ENCODE measurements around the gene TEX2. TPM values are rescaled to one million over a fixed set of nuclear protein-coding genes. Genes with fewer than 3 reads are reported as not detected.

TEX2 gene
- total and polyA plus RNA-seq, 2 experiments from 2014 or later: 7.5 to 17.7 TPM

DNA sequence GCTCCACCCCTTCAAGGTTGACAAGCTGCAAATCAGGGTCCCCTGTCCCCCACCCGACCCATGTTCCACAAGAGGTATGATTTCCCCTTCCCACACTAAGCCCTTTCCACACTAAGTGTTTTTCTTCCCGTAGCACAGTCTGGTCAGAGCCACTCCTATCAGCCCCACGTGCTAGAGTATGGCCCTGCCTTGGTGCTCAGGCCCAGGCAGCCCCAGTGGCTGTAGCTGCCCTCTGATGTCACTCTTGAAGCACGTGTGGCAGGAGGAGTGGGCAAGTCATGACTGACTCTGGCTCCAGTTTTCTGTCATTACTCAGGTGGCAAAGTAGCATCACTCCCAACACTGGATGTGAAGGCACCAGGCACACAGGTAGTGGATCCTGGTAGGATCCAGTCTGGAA is 97.7 kb downstream of the TEX2 start:
- no peaks in the 10 kb centered on the region for H3K27me3 ChIP-seq (ENCODE audit: insufficient read depth)
- H3K36me3 ChIP-seq (ENCODE audit: insufficient read depth): peaks cover 6% of the 10 kb centered on the region; the same call in 1 of the 2 replicates
- H2AFZ ChIP-seq: no peak overlapping the region
- H3K27ac ChIP-seq (ENCODE audit: low read depth): no peak overlapping the region
- H3K4me2 ChIP-seq: no peak overlapping the region
- Mint-ChIP-seq H3K27me3 (ENCODE audit: insufficient read depth, low read depth, poor library complexity) (no peaks in the 10 kb centered on the region), H3K9me3 (no peaks in the 10 kb centered on the region), H3K36me3 (ENCODE audit: low read depth) (no peaks in the 10 kb centered on the region), H3K4me1 (no peaks in the 10 kb centered on the region), H3K4me3 (no peak overlapping the region), H3K27ac (no peak overlapping the region)
- H3K79me2 ChIP-seq (replicated peaks; ENCODE audit: insufficient read depth): no peaks in the 10 kb centered on the region
- no peaks in the 10 kb centered on the region for H3K9me2 ChIP-seq (ENCODE audit: insufficient read depth)
- H3K4me1 ChIP-seq (ENCODE audit: insufficient read depth): no peaks in the 10 kb centered on the region
- no peaks in the 10 kb centered on the region for H3F3A ChIP-seq (replicated peaks; ENCODE audit: low read depth)
- DNase-seq (ENCODE audit: low spot score) (no peak), ATAC-seq (no peak)
- no peaks in the 10 kb centered on the region; the same call in 1 of the 2 replicates for H4K20me1 ChIP-seq (replicated peaks; ENCODE audit: insufficient read depth)
- no peak overlapping the region for H3K4me3 ChIP-seq
- TF ChIP-seq, protein P1, sequence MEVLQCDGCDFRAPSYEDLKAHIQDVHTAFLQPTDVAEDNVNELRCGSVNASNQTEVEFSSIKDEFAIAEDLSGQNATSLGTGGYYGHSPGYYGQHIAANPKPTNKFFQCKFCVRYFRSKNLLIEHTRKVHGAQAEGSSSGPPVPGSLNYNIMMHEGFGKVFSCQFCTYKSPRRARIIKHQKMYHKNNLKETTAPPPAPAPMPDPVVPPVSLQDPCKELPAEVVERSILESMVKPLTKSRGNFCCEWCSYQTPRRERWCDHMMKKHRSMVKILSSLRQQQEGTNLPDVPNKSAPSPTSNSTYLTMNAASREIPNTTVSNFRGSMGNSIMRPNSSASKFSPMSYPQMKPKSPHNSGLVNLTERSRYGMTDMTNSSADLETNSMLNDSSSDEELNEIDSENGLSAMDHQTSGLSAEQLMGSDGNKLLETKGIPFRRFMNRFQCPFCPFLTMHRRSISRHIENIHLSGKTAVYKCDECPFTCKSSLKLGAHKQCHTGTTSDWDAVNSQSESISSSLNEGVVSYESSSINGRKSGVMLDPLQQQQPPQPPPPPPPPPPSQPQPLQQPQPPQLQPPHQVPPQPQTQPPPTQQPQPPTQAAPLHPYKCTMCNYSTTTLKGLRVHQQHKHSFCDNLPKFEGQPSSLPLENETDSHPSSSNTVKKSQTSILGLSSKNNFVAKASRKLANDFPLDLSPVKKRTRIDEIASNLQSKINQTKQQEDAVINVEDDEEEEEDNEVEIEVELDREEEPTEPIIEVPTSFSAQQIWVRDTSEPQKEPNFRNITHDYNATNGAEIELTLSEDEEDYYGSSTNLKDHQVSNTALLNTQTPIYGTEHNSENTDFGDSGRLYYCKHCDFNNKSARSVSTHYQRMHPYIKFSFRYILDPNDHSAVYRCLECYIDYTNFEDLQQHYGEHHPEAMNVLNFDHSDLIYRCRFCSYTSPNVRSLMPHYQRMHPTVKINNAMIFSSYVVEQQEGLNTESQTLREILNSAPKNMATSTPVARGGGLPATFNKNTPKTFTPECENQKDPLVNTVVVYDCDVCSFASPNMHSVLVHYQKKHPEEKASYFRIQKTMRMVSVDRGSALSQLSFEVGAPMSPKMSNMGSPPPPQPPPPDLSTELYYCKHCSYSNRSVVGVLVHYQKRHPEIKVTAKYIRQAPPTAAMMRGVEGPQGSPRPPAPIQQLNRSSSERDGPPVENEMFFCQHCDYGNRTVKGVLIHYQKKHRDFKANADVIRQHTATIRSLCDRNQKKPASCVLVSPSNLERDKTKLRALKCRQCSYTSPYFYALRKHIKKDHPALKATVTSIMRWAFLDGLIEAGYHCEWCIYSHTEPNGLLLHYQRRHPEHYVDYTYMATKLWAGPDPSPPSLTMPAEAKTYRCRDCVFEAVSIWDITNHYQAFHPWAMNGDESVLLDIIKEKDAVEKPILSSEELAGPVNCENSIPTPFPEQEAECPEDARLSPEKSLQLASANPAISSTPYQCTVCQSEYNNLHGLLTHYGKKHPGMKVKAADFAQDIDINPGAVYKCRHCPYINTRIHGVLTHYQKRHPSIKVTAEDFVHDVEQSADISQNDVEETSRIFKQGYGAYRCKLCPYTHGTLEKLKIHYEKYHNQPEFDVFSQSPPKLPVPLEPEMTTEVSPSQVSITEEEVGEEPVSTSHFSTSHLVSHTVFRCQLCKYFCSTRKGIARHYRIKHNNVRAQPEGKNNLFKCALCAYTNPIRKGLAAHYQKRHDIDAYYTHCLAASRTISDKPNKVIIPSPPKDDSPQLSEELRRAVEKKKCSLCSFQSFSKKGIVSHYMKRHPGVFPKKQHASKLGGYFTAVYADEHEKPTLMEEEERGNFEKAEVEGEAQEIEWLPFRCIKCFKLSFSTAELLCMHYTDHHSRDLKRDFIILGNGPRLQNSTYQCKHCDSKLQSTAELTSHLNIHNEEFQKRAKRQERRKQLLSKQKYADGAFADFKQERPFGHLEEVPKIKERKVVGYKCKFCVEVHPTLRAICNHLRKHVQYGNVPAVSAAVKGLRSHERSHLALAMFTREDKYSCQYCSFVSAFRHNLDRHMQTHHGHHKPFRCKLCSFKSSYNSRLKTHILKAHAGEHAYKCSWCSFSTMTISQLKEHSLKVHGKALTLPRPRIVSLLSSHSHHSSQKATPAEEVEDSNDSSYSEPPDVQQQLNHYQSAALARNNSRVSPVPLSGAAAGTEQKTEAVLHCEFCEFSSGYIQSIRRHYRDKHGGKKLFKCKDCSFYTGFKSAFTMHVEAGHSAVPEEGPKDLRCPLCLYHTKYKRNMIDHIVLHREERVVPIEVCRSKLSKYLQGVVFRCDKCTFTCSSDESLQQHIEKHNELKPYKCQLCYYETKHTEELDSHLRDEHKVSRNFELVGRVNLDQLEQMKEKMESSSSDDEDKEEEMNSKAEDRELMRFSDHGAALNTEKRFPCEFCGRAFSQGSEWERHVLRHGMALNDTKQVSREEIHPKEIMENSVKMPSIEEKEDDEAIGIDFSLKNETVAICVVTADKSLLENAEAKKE (CRISPR knock-in tag; IDR thresholded peaks at IDR 0.05): no peak
- TF ChIP-seq ZNF331 (CRISPR knock-in tag; IDR thresholded peaks at IDR 0.05; ENCODE audit: low read depth) (no peak), JUNB (IDR thresholded peaks at IDR 0.05; ENCODE audit: unreplicated experiment) (no peak), EZH2phosphoT487 (IDR thresholded peaks at IDR 0.05; ENCODE audit: unreplicated experiment) (no peak), CREB1 (CRISPR knock-in tag; IDR thresholded peaks at IDR 0.05; ENCODE audit: low read depth) (no peak)
- TF ChIP-seq, protein P2, sequence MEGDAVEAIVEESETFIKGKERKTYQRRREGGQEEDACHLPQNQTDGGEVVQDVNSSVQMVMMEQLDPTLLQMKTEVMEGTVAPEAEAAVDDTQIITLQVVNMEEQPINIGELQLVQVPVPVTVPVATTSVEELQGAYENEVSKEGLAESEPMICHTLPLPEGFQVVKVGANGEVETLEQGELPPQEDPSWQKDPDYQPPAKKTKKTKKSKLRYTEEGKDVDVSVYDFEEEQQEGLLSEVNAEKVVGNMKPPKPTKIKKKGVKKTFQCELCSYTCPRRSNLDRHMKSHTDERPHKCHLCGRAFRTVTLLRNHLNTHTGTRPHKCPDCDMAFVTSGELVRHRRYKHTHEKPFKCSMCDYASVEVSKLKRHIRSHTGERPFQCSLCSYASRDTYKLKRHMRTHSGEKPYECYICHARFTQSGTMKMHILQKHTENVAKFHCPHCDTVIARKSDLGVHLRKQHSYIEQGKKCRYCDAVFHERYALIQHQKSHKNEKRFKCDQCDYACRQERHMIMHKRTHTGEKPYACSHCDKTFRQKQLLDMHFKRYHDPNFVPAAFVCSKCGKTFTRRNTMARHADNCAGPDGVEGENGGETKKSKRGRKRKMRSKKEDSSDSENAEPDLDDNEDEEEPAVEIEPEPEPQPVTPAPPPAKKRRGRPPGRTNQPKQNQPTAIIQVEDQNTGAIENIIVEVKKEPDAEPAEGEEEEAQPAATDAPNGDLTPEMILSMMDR (conservative IDR thresholded peaks at IDR 0.05; ENCODE audit: low read depth in 2 of 2): no peak
- TF ChIP-seq, protein P3, sequence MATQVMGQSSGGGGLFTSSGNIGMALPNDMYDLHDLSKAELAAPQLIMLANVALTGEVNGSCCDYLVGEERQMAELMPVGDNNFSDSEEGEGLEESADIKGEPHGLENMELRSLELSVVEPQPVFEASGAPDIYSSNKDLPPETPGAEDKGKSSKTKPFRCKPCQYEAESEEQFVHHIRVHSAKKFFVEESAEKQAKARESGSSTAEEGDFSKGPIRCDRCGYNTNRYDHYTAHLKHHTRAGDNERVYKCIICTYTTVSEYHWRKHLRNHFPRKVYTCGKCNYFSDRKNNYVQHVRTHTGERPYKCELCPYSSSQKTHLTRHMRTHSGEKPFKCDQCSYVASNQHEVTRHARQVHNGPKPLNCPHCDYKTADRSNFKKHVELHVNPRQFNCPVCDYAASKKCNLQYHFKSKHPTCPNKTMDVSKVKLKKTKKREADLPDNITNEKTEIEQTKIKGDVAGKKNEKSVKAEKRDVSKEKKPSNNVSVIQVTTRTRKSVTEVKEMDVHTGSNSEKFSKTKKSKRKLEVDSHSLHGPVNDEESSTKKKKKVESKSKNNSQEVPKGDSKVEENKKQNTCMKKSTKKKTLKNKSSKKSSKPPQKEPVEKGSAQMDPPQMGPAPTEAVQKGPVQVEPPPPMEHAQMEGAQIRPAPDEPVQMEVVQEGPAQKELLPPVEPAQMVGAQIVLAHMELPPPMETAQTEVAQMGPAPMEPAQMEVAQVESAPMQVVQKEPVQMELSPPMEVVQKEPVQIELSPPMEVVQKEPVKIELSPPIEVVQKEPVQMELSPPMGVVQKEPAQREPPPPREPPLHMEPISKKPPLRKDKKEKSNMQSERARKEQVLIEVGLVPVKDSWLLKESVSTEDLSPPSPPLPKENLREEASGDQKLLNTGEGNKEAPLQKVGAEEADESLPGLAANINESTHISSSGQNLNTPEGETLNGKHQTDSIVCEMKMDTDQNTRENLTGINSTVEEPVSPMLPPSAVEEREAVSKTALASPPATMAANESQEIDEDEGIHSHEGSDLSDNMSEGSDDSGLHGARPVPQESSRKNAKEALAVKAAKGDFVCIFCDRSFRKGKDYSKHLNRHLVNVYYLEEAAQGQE (IDR thresholded peaks at IDR 0.05; ENCODE audit: unreplicated experiment): no peak
